PC-3 (cell line): ENCODE measurements around the gene DMRT3. TPM values are rescaled to one million over a fixed set of nuclear protein-coding genes. Genes with fewer than 3 reads are reported as not detected.

Experiments used
- ATAC-seq: fragments of 200-7000 bp; cut with Tn5 transposase; 2 replicates; pipeline ENCODE4 v1.9.1; 2020; ENCODE audit warnings: mild to moderate bottlenecking, moderate library complexity
- BruUV-seq: library from RNA; stranded (reverse); fragments of 400-500 nt; replicated peaks from 2 replicates; lab custom pipeline; 2021; lab: Mats Ljungman, UMichigan
- CTCF ChIA-PET: fragments of 300-600 bp; sonication (Branson Sonifier 250); formaldehyde crosslinking; loops from one replicate; lab custom pipeline; 2022; ENCODE audit warnings: antibody characterized with exemption; lab: Charles Lee
- POLR2A ChIA-PET: fragments of 300-600 bp; sonication (Branson Sonifier 250); formaldehyde crosslinking; loops from one replicate; lab custom pipeline; 2022; ENCODE audit warnings: antibody characterized with exemption; ENCODE audit not compliant: unreplicated experiment; lab: Charles Lee
- DNase-seq: peaks from one replicate; pipeline ENCODE4 v3.0.0-alpha.2; 2015
- H2AFZ ChIP-seq: fragments of 300-600 bp; sonication (generic); 2 replicates; pipeline ENCODE4 v1.6.0; 2016; ENCODE audit warnings: antibody characterized with exemption, low read length
- H3F3A ChIP-seq: fragments of 300-600 bp; sonication (generic); one replicate; pipeline ENCODE4 v1.6.0; 2017; ENCODE audit warnings: antibody characterized with exemption, low read length, control low read depth, mild to moderate bottlenecking; ENCODE audit not compliant: unreplicated experiment
- H3K27ac ChIP-seq: fragments of 300-600 bp; sonication (generic); 2 replicates; pipeline ENCODE4 v1.5.1; 2016; ENCODE audit warnings: mild to moderate bottlenecking, low read length
- H3K27me3 ChIP-seq: fragments of 300-600 bp; sonication (generic); 2 replicates; pipeline ENCODE4 v1.6.1; 2016; ENCODE audit warnings: low read length, mixed read lengths
- H3K36me3 ChIP-seq: fragments of 300-600 bp; sonication (generic); 2 replicates; pipeline ENCODE4 v1.6.1; 2016; ENCODE audit warnings: low read depth, mixed run types, low read length, mixed read lengths
- H3K4me1 ChIP-seq: fragments of 300-600 bp; sonication (generic); 2 replicates; pipeline ENCODE4 v1.5.1; 2016; ENCODE audit warnings: low read length; ENCODE audit not compliant: insufficient read depth
- H3K4me2 ChIP-seq: fragments of 300-600 bp; sonication (generic); 2 replicates; pipeline ENCODE4 v1.6.0; 2016; ENCODE audit warnings: low read length
- H3K4me3 ChIP-seq: fragments of 300-600 bp; sonication (generic); 2 replicates; pipeline ENCODE4 v1.5.1; 2016; ENCODE audit warnings: mild to moderate bottlenecking, low read length, mixed read lengths
- H3K79me2 ChIP-seq: fragments of 300-600 bp; sonication (generic); 2 replicates; pipeline ENCODE4 v1.6.1; 2017; ENCODE audit warnings: low read length, mixed read lengths
- H3K9ac ChIP-seq: fragments of 300-600 bp; sonication (generic); 2 replicates; pipeline ENCODE4 v1.6.0; 2016; ENCODE audit warnings: mild to moderate bottlenecking, low read length
- H3K9me2 ChIP-seq: fragments of 300-600 bp; sonication (generic); replicated peaks from 2 replicates; pipeline ENCODE4 v1.6.1; 2016; ENCODE audit warnings: mixed run types, low read length, mixed read lengths
- H3K9me3 ChIP-seq: fragments of 300-600 bp; sonication (generic); 2 replicates; pipeline ENCODE4 v1.6.1; 2016; ENCODE audit warnings: low read length, mixed read lengths
- H4K20me1 ChIP-seq: fragments of 300-600 bp; sonication (generic); 2 replicates; pipeline ENCODE4 v1.6.1; 2016; ENCODE audit warnings: low read length, mixed read lengths
- CTCF ChIP-seq: fragments of 300-600 bp; sonication (generic); conservative IDR thresholded peaks from 2 replicates; pipeline ENCODE4 v1.5.1; 2017; ENCODE audit warnings: antibody characterized with exemption, low read depth, mild to moderate bottlenecking, low read length
- EZH2 ChIP-seq: fragments of 300-600 bp; sonication (generic); IDR thresholded peaks from one replicate; pipeline ENCODE4 v1.6.1; 2017; ENCODE audit warnings: antibody characterized with exemption, mild to moderate bottlenecking, low read length; ENCODE audit not compliant: unreplicated experiment
- EZH2phosphoT487 ChIP-seq: fragments of 300-600 bp; sonication (generic); IDR thresholded peaks from 2 replicates; pipeline ENCODE4 v1.6.1; 2018; ENCODE audit warnings: mild to moderate bottlenecking, antibody characterized with exemption, low read length, borderline replicate concordance
- intact Hi-C: fragments of 100-400 bp; cut with micrococcal nuclease; formaldehyde crosslinking; loops from 2 replicates; pipeline ENCODE4 v1.9.0; 2023
- total RNA-seq: library from RNA; depleted of rRNA; stranded (reverse); fragments of >200 nt; gene quantifications from 2 replicates; pipeline ENCODE4 v1.2.3, GENCODE V29; 2014

The DMRT3 gene
- total RNA-seq, 1 experiment from 2014 or later, result not detected

DNA sequence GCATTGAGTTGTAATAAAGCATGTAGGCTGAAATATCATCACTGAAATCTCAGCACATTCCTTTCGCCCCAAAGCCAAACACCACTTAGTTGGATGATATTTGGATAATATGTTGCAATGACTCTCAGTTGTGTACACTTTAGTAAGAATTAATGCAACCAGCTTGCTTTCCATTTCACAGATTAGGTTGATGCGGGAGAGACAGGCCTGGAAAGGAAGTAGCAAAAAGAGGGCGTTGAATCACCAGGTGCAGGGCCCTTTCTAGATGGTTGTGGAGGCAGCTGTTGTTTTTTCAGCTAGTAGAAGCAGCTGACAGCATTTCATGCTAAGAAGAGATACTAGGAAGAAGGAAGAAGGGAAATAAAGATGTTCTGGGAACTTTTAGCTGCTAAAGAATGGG is 30.9 kb downstream of the DMRT3 start:
- no peak overlapping the region for H2AFZ ChIP-seq

DNA sequence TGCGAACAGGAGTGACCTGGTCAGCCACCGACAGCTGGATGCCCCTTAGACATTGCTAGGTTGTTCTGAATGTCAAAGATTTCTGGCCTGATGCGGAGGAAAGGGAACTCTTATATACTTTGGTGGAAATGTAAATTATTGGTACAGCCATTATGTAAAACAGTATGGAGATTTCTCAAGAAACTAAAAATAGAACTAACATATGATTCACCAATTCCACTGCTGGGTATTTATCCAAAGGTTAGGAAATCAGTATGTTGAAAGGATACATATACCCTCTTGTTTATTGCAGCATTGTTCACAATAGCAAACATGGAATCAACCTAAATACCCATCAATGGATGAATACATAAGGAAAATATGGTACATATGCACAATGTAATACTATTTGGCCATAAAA is 31.8 kb downstream of the DMRT3 start:
- Histone ChIP-seq H3K9me2 (no peaks in the 10 kb centered on the region), H3F3A (no peaks in the 10 kb centered on the region), H3K36me3 (no peaks in the 10 kb centered on the region), H2AFZ (no peak overlapping the region), H3K4me3 (no peak overlapping the region), H3K9me3 (no peaks in the 10 kb centered on the region), H3K27ac (no peak overlapping the region), H3K79me2 (no peaks in the 10 kb centered on the region), H3K27me3 (no peaks in the 10 kb centered on the region), H3K4me2 (no peak overlapping the region), H3K9ac (no peak overlapping the region), H3K4me1 (no peaks in the 10 kb centered on the region), H4K20me1 (no peaks in the 10 kb centered on the region)
- intact Hi-C loops, result loop anchor here (5.0 to 10.0 kb wide), 3 partner anchors 193 to 661 kb away; no protein-coding TSS in a partner anchor
- ATAC-seq (no peak), DNase-seq (no peak)
- POLR2A ChIA-PET, result no interaction called here
- CTCF ChIA-PET, result no interaction called here
- no TSS peak for BruUV-seq
- no peak for TF ChIP-seq EZH2
- no peak for TF ChIP-seq EZH2phosphoT487
- TF ChIP-seq CTCF, result no peak

More for the DNA sequence above, 30.9 kb downstream of the DMRT3 start:
- Histone ChIP-seq H3F3A (no peaks in the 10 kb centered on the region), H3K9me2 (no peaks in the 10 kb centered on the region), H3K4me3 (no peak overlapping the region), H3K9me3 (no peaks in the 10 kb centered on the region), H3K4me2 (no peak overlapping the region), H3K27ac (no peak overlapping the region), H4K20me1 (no peaks in the 10 kb centered on the region), H3K4me1 (no peaks in the 10 kb centered on the region), H3K79me2 (no peaks in the 10 kb centered on the region), H3K27me3 (no peaks in the 10 kb centered on the region), H3K36me3 (no peaks in the 10 kb centered on the region), H3K9ac (no peak overlapping the region)
- POLR2A ChIA-PET, result no interaction called here
- CTCF ChIA-PET, result interaction anchor here (0.6 kb wide), 1 partner anchor 142 kb away, joined by 3 read pairs; no protein-coding TSS in a partner anchor
- DNase-seq (no peak), ATAC-seq (no peak)
- intact Hi-C loops, result loop anchor here (5.0 to 10.0 kb wide), 3 partner anchors 193 to 660 kb away; no protein-coding TSS in a partner anchor
- no peak for TF ChIP-seq CTCF
- no peak for TF ChIP-seq EZH2phosphoT487
- TF ChIP-seq EZH2, result no peak
- BruUV-seq, result no TSS peak

DNA sequence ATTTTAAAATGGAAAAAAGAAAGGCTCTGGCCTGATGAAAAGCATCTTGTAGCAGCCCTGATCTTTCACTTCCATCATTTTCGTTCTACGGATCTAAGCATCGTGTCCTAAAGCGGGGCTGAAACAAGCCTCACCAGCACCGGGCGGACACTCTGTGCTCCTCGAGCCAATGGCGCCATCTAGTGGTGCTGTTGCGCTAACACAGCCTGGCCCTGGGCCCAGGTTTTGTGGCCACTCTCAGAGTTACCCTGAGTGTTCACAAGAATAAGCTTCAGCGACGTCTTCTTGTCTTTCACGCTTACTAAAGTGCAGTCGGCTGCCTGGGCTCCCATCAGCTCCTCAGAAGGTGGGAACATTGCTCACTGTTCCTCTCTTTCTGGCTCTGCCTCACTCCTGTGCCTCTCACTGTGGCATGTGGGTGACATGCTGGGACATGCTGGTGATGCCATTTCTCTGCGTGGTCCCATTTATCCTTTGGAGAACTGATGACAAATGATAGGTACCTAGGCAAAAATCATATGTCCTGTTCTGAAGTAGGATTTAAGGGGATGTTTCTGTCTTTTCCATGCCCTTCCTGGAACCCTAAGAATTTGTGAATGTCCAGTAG is 32.7 kb downstream of the DMRT3 start:
- ATAC-seq (peak; percentile 97), DNase-seq (peak; percentile 90)
- H3K27me3 ChIP-seq, result no peaks in the 10 kb centered on the region
- peak overlapping the region; percentile 53; the same call in 1 of the 2 replicates for H2AFZ ChIP-seq
- no peaks in the 10 kb centered on the region for H3K9me2 ChIP-seq
- no peaks in the 10 kb centered on the region for H3K36me3 ChIP-seq
- H3K4me3 ChIP-seq, result no peak overlapping the region
- no peaks in the 10 kb centered on the region for H3F3A ChIP-seq
- no peaks in the 10 kb centered on the region for H4K20me1 ChIP-seq
- ChIA-PET POLR2A (interaction anchor here (0.6 kb wide), 1 partner anchor 174 kb away, joined by 4 read pairs; no protein-coding TSS in a partner anchor), CTCF (interaction anchor here (0.5 to 0.6 kb wide), 11 partner anchors 63 to 1758 kb away, joined by 3 to 8 read pairs (median 4); no protein-coding TSS in a partner anchor)
- no peak overlapping the region for H3K9ac ChIP-seq
- peak overlapping the region; percentile 62; the same call in 1 of the 2 replicates for H3K4me2 ChIP-seq
- no peaks in the 10 kb centered on the region for H3K9me3 ChIP-seq
- H3K79me2 ChIP-seq, result no peaks in the 10 kb centered on the region
- no TSS peak for BruUV-seq
- no peaks in the 10 kb centered on the region for H3K4me1 ChIP-seq
- intact Hi-C loops, result loop anchor here (5.0 to 10.0 kb wide), 3 partner anchors 194 to 662 kb away; no protein-coding TSS in a partner anchor
- TF ChIP-seq CTCF, result peak; percentile 85
- TF ChIP-seq EZH2phosphoT487, result no peak
- no peak for TF ChIP-seq EZH2
- H3K27ac ChIP-seq, result no peak overlapping the region
